HG02642 (cell line): Measurements from ENCODE around the gene JAML.

Source experiments
- ATAC-seq: cut with Tn5 transposase; IDR thresholded peaks from one replicate; pipeline ENCODE4 v1.9.1; 2021; ENCODE audit warnings: mild to moderate bottlenecking; ENCODE audit not compliant: unreplicated experiment, poor library complexity

JAML gene

DNA sequence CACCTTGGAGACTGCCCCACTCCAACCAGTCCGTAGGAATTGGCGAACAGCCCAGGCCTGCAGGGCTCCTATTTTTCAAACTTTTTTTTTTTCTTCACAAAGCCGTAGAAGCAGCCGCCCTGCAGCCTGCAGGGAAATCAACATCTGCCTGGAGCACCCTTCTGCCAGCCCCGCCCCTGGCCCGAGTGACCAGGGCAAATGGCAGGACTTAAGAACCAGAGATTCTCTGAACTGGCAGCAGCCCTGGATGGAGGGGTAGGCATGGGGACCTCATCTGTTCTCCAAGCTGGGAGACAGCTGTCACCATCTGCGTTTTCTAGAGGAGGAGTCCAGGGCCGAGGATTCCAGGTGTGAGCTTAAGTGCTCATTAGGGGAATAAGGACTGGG is 53.9 kb downstream of the JAML start:
- ATAC-seq = no peak

DNA sequence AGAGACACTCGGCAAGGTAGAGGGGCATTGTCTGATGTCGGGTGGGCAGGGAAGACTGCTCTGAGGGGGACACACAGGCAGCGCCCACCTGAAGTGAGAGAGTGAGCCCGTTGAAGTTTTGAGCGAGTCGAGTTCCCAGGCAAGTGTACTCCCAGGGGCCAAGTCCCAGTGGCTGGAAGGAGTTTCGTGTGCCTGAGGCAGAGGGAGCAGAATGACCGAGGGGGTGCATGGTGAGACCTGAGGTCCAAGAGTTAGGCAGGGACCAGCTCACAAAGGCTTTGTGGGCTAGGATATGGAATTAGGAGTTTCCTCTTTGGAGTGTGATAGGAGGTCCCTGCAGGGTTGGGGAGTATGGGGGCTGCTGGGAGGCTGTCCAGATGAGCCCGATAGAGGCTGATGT is 54.6 kb downstream of the JAML start:
- no peak for ATAC-seq

DNA sequence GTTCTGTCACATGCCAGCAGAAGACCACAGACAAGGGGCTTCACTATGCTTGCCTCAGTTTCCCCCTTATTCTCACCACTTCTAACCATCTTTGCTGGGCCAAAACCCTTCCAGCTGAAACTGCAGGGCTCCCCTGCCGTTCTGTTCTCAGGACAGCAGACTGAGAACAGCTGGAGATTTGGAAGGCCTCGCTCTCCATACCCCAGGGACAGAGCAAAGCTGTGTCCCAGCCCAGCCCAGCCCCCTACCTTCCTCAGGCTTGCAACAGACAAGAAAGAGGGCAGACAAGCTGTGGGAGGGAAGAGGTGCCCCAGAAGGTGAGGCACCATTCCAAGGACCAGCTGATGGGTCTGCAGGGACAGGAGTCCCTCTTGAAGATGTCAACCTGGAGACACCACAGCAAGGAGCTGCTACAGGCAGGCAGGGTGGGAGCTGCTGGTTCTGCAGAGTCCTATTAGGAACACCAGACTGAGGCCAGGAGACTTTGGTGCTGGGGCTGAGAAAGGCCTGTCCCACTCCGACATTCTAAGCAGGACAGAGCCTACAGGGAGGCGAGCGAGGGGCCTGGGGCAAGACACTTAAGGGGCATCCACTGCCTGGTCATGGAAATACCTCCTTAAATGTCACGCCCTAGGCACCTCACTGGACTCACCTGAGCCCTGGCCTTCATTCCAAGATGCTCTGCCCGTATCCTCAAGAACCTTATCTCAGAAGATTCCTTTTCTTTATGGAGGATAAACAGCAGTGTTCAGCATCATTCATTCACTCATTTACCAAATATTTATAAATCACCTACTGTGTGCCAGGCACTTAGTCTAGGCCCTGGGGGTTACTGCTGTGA is 55.3 kb downstream of the JAML start:
- ATAC-seq = no peak

DNA sequence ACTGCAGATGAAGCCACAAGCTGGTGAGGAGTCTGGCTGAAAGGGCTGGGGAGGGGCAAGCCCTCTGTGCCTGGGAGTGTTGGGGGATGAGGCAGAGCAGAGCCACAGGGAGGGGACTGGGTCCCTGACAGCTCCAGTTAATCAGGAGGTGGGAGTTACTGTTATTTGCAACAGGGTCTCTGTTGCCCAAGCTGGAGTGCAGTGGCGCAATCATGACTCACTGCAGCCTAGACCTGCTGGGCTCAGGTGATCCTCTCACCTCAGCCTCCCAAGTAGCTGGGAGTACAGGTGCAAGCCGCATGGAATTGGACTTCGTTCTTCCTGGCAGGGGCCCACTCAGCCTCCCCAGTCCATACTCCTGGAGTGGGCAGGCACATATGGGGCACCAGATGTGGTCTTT is 56.1 kb downstream of the JAML start:
- ATAC-seq = no peak

DNA sequence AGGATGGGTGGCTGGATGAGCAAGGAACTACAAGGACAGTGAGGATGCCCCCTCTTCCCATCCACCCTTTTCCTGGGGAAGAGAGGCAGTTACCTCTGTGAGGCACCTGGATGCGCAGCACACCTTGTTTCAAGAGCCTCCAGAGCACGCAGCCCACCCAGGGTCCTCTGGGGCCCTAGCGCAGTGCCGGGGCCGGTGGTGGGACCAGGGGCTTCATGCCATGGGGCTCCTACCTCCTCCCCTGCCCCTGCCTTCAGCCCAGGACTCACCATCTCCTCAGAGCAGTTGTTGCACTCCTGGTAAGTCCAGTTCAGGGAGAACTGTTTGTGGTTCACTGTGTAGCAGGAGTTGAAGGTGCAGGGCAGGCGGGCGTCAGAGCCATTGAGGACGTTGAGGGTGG is 56.5 kb downstream of the JAML start:
- no peak for ATAC-seq

DNA sequence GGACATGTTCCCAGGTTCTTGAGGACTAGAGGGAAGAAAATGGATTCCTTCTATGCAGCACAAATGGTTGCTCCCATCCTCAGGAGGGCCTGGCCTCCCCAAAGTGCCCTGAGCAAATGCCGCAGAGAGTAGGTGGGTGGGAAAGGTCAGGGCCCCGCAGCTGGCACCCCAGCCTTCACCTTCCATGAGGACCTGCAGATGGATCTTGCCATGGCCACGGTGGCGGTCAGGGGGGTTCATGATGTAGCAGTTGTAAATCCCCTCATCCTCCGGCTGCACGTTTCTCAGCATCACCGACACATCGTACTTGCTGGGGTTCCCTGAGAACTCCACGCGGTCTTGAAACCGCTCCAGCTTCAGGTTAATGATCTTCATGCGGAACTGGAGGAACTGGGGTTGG is 56.9 kb downstream of the JAML start:
- ATAC-seq = no peak

DNA sequence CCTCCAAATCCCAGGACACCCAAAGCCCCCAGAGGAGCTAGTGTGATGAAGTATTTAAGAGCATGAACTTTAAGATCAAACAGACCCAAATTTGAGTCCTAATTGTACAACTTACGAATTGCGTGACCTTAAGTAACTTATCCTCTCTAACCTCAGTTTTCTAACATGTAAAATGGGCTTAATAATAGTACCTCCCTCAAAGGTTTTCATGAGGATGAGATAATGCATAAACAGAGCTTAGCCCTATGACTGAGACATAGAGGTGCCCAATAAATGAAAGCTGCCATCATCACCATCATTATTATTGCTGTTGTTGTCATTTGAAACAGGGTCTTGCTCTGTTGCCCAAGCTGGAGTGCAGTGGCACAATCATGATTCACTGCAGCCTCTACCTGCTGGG is 57.6 kb downstream of the JAML start:
- no peak for ATAC-seq

DNA sequence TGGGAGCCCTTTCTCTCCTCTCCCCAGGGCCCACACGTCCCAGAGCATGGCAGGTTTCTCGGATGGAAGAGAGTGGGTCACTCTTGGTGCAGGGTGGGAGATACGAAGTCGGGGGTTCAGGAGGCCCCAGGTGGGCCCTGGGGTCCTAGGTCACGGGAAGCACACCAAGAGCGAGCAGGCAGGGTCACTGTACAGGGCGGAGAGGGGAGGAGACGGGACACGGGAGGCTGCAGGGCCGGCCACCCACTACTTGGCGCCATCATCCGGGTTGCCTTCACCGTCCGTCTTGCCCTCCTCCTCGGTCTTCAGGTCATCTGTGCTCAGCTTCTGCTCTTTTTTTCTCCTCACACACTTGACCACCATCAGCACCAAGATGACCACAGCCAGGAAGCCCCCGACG is 58.2 kb downstream of the JAML start:
- ATAC-seq = no peak

DNA sequence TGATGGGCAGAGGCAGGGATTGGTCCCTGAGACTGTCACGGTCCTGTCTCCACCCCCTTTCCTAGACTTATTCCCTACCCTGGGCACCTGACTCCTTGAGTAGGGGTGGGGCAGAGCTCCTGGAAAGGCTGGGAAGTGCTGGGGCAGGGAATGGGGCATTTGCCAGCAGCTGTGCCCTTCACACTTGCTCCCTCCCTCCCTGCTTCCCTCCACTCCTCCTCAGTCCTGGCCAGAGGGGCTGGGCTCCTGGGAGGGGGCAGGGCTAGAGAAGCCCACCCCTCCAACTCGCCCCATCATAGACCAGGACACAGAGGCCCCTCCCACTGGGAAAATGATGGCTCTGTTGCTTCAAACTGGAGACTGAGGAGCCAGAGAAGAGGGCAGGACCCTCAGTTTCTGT is 59.9 kb downstream of the JAML start:
- ATAC-seq = no peak

DNA sequence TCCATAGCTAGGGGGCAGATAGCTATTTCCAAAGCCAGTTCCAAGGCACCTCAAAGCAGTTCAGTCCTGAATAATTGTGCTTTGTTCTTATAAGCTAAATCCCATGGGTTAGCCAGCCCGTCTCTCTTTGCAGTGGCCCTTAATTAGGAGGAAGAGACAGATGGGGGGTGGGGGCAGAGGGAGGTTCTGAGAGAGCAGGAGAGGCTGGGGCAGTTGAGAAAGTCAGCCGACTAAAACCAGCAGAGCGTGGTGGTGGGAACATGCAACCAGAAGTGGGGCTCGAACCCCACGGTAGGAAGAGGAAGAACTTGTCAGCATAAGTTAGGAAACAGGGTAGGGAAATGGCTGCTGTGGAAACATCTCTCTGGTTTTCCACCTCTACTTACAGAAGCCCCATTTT is 61.3 kb downstream of the JAML start:
- no peak for ATAC-seq

DNA sequence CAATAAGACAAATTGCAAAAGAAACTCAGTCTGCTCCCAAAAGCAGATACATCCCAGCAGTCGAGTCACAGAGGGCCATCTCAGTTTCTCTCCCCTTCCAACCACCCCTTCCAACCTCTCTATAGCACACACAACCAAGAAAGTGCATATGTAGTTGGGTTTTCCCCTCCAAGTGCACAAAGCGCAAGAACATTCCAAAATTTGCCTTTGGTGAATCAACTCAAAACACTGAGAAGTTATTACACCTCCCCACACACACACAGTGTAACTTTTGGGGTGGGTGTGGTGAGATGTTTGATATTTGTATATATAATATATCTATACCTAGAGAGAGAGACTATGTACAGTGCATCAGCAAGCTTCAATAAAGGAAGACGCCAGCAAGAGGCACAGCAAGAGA is 62.0 kb downstream of the JAML start:
- no peak for ATAC-seq

DNA sequence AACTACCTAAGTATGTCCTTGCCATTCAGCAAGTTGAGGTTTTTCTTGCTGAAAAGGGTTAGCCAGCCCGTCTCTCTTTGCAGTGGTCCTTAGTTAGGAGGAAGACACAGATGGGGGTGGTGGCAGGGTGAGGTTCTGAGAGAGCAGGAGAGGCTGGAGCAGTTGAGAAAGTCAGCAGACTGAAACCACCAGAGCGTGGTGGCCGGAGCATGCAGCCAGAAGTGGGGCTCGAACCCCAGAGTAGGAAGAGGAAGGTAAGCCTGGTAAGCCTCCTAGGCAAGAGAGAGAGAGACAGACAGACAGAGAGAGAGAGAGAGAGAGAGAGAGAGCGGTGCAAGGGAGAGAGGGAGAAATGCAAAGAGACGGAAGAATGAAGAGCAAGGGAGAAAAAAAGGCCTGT is 63.0 kb downstream of the JAML start:
- ATAC-seq = no peak

DNA sequence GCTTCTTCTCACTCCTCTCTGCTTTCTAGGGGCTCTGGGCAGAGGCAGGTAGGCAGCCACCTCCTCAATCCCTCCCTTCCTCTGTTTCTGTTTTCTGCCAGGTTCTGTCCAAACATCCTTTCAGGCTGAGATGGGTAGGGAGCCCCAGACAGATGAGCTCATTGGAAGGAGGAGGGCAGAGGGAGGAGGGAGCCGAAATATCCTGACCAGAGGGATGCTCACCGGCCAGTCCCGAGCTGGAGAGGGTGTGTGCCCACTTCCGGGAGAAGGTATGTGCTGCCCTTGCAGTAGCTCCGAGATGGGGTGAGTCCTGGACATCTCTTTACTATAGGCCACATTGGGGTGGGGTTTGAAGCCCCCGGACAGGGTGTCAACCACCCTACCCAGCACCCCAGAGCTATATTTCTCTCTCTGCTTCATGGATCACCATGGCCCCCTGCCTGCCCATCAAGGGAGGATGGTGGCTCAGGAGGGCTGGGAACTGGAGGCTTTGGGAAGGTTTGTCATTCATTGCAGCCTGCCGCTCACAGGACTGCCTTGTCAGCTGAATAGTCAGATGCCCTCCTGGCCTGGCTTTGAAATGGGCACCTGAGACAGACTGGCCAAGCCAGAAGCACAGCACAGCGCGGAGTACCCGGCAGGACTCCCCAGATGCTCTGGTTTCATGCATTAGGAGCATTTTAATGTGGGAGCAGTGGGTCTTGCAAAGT is 67.5 kb downstream of the JAML start:
- ATAC-seq = no peak

DNA sequence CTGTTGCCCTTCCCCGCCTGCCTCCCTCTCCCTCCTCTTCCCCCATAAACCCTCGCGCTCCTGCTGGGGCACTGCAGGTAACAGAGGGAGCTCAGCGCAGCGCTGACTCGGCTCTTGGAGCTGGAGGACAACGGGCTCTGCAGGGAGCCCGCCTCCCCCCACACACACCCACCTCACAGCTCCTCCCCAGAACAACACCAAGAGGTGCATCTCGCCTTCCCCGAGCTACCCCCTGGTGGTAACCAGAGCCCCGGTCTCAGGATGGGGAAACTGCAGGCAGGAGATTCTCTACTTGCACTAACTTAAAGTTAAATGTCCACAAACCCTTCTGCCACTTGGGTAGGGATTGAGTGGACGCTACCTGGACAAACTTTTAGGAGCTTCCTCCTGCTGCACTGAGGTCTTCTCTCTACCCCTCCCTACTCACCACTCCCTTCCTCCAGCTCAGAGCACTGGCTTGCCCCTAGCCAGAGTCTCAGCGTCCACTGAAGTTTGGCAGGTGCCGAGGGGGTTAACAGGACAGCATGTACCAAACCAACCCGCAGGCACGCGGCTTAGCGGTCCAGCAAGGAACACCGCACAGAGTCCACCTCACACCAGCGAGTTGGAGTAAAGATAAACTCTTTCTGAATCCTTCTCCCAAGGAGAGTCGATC is 68.2 kb downstream of the JAML start:
- ATAC-seq = no peak

DNA sequence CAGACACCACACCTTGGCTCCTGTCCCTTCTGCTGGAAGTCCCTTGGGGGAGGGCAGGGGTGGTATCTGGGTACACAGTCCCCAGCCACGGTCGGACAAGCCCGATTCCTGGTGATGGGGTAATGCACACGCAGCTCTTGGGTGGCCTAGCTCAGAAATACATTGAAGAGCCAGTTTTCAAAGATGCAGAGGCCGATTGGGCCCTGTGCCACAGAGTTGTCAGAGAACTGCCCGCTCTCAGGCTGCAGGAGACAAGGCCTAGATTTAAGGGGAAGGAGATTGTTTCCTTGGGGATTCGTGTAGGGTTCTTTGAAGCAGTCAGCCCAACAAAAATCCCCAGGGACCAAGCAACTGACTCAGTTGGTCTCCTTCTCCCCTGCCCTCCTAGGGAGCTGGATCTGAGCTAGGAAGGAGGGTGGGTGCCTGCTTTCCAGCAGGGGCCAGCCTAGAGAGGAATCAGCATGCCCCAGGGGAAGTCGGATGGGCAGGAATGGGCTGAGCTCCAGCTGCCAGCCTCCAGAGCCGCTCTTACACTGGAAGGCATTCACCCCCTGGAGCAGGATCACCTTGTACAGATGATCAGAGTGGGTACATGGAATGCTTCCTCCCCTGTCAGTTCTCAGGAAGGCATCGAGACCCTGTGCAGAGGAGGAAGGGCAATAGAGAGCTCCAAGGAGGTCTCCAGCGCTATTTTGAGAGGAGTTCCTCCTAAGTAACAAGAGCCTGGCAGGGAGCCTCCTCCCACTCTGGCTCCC is 68.9 kb downstream of the JAML start:
- no peak for ATAC-seq

DNA sequence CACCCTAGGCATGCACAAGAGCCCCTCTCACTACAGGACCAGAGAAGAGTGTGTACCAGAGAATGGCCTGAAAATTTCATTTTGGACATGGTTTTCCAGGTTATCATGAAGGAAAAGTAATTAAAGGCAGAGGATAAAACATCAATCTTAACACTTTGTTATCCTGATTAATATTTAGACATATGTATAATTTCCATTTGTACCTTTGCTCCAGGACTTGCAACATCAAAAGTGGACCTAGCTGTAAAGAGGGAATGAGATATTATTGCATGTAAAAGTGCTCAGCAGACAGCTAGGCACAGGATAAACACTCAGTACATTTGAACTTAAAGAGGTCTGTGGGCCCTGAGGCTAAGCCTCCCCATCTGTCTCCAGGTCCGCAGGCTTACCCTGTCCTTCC is 70.2 kb downstream of the JAML start:
- ATAC-seq = no peak

DNA sequence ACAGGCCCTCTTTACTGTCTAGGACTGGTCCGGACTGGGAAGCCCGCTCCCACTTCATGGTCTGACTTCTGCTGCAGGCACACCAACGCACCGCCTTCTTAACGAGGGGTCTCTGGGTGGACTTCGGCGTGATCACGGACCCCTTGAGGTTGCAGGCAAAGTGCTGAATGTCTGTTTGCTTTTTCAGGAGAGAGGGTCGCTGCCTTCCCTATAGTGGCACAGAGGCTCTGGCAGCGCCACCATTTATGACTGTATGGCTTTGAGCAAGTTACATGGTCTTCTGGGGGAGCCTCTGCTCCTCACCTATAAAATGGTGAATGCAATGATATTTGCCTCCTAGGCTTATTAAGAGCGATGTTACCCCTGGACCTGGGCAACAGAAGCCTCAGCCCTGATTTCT is 70.8 kb downstream of the JAML start:
- ATAC-seq = no peak

DNA sequence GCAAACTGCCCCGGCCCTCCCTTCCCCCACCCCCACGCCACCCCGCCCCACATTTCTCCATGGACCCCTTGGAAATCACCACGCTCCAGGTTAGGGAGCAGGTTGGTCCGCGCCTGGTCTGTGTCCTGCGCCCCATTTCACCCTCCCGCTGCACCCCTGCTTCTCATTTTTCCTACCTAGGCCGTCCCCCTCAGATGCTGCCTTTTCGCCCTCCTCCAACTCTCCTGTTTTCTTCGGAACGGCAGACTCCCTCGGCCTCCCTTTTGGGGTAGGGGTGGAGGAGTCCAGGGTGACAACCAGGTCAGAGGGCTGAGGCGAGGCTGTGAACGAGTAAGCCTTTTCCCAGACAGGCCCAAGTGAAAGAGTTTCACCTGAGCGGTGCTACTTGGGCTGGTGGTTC is 71.3 kb downstream of the JAML start:
- no peak for ATAC-seq

DNA sequence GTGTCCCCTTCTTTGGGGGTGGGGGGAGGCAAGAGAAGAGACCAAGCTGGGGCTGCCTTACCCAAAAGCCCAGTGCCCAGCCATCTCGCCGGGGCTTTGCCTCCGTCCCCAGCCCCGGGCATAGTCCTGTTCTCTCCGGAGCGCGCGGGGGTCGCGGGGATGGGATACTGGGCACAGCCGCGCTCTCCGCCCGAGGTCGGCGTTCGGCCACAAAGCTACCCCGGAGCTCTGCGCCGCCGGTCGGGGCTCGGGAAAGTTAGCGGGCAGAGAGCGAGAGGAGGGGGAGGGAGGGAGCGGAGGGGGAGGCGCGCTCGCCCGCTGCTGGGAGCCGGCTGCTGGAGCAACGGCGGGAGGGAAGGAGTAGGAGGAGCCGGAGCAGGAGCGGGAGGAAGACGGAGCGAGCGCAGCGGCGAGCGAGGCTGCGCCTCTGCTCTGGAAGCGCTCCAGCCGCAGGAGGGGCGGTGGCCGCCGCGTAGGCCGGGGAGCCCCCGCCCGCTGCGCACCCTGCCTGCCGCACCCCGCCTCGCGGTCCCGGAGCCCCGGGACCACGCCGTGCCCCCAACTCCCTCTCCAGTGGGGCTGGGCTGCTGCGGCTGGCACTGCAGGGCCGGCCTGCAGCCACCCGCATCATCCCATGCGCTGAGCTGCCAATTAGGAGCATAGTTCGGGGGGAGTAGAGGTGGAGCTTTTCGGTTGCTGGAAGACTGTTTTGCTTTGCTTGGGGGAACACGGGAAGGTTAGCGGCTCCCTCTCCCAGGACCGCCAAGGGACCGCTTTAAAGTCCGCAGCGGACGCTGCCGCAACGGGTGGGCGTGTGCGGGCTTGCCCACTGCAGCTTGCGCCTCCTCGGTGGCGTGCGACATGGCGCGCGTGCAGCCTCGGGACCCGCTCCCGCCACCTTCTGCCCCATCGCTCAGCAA is 72.0 kb downstream of the JAML start, which contains the start of gene SCN4B:
SCN4B (minus strand) TSS at position 272 of the 920 bp plus-strand sequence; CDS start at position 122, 150 bp downstream.
- no peak for ATAC-seq
